ENCODE results near the gene CALML3.

DNA sequence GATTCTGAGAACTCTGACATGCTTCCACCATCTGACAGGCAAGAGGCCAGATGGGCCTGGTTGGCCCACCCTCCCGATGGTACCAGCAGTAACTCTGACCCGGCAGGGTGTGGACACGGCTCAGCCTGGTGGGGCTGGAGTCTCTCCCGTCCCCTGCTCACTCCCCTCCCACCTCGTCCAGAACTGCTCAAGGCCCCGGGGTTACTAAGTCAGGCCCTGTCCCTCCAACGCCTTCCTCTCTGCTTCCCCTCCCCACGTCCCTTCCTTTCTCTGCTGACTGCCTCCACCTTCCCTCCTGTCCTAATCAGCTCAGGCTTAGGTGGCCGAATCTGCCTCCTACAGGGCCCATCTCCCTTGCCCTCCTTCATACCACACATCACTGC lies 37.9 kb upstream of the CALML3 start:
- TF ChIP-seq, protein P1, sequence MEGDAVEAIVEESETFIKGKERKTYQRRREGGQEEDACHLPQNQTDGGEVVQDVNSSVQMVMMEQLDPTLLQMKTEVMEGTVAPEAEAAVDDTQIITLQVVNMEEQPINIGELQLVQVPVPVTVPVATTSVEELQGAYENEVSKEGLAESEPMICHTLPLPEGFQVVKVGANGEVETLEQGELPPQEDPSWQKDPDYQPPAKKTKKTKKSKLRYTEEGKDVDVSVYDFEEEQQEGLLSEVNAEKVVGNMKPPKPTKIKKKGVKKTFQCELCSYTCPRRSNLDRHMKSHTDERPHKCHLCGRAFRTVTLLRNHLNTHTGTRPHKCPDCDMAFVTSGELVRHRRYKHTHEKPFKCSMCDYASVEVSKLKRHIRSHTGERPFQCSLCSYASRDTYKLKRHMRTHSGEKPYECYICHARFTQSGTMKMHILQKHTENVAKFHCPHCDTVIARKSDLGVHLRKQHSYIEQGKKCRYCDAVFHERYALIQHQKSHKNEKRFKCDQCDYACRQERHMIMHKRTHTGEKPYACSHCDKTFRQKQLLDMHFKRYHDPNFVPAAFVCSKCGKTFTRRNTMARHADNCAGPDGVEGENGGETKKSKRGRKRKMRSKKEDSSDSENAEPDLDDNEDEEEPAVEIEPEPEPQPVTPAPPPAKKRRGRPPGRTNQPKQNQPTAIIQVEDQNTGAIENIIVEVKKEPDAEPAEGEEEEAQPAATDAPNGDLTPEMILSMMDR (conservative IDR thresholded peaks at IDR 0.05) = no peak
- no peak for TF ChIP-seq ZFX (IDR thresholded peaks at IDR 0.05)
